Measurements from ENCODE around the gene DYNLT5. TPM values are rescaled to one million over a fixed set of nuclear protein-coding genes. Genes with fewer than 3 reads are reported as not detected.
A peak's percentile ranks its signal among the peaks of the same experiment; 100 is the strongest.

Gene DYNLT5, protein sequence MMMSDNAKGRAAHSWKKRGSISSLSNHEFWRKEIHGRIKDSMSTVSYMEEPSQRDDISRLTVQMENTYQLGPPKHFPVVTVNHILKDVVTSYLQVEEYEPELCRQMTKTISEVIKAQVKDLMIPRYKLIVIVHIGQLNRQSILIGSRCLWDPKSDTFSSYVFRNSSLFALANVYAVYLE
- 1 to 10 TPM in 1 of 4 donors, under 1 TPM in 1, not detected in 2; 0.39 to 1.3 TPM for polyA plus RNA-seq
- long read RNA-seq, donor 1, result 0 reads
- long read RNA-seq, donor 2, result 0 reads
- long read RNA-seq, donor 3, result 0 reads
- long read RNA-seq, donor 4, result 0 reads
- long read RNA-seq, donor 5, result 0 reads
- long read RNA-seq, donor 6, result 0 reads
- long read RNA-seq, donor 7, result 0 reads
- long read RNA-seq, donor 8, result 0 reads
- long read RNA-seq, donor 9, result 0 reads
- long read RNA-seq, donor 10, result 0 reads

DNA sequence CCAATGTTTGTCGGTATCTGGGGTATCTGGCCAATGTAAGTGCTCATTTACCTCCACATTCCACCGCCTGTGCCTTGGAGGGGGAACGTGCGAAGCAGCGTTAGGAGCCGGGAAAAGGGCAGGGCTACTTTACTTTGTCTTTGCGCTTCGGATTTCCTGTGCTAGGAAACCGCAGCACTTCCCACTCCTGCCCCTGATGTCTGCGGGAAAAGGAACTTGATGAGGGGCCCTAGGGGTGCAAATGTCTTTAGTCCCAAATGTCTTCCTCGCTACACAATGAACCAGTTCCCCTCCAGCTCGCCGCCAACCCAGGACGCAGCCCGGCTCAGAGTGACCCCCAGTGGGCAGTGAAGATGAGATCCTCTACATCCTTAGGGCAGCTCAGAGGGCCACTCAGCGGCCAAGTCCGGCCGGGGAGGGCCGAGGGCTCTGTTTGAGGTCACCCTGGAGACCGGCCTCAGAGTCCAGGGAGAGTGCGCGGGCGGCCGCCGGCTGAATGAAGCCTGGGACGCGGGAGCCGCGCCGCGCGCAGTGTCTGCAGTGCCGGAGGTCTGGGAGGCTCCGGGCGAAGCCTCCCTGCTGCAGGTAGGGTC lies at the start of gene DYNLT5:
Gene DYNLT5, plus strand, starts transcription at position 460 of the 593 bp plus-strand sequence. CDS start 2,200 bp downstream, outside the sequence.
- H3K9me3 ChIP-seq (ENCODE audit: control insufficient read depth in 2 of 2, insufficient read depth in 1 of 2, low read depth in 1 of 2, low read length in 1 of 2), result no peaks in the 10 kb centered on the region
- 4 to 13% (median 10%) methylated on average over 35 of the region's 35 CpGs for WGBS, 3 donors
- peaks cover 0 to 28% (median 5%) of the 10 kb centered on the region in 3 donors for H3K27me3 ChIP-seq (ENCODE audit: control insufficient read depth in 3 of 3, insufficient read depth in 3 of 3, low read length in 3 of 3)
- H3K27ac ChIP-seq (ENCODE audit: low read depth in 1 of 3, low read length in 2 of 3), result no peak within 1 kb of the TSS
- H3K4me3 ChIP-seq (ENCODE audit: low read depth in 1 of 3, low read length in 3 of 3), result peak within 1 kb of the TSS in 1 of 3 donors; percentile 33
- peaks cover 0 to 6% (median 0%) of the 10 kb centered on the region in 3 donors for H3K4me1 ChIP-seq (ENCODE audit: control insufficient read depth in 3 of 3, insufficient read depth in 2 of 3, low read depth in 1 of 3, low read length in 2 of 3)
- no peaks in the 10 kb centered on the region for H3K36me3 ChIP-seq (ENCODE audit: control insufficient read depth in 3 of 3, insufficient read depth in 2 of 3, low read depth in 1 of 3, low read length in 3 of 3)
- DNase-seq (peak in 1 of 2 donors; percentile 43), FAIRE-seq (no peak)

DNA sequence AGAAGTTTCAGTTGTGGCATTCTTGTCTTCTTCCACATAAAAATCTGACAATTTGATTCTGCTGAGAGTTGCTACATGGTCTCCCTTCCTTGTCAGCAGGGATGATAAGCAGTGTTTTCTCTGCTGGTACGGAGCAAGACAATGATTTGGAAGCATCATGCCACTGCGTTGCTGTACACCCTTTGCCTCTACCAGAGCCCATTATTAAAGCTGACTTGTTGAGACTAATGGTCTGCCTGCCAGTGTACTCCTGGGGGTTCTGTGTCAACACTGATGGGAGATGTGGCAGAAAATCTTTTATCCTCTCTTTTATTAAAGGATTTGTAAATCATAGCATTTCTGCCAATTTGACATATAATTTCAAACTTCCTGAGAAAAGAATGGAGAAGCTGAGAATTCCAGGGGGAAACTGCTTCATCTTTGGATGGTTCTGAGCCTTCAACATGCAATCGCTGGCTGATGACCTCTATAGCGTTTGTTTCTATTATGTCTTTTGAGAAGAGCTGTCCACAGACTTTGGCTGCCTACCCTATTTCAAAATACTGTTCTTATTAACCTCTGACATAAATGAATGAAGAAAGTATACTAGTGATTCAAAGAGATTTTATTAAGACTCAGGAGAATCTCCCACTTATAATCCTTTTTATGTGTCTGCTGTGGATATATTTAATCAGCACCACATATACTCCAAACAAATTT lies 47.9 kb upstream of the DYNLT5 start:
- no peaks in the 10 kb centered on the region for H3K9me3 ChIP-seq (ENCODE audit: control insufficient read depth in 2 of 2, insufficient read depth in 1 of 2, low read depth in 1 of 2, low read length in 1 of 2)
- H3K4me1 ChIP-seq (ENCODE audit: control insufficient read depth in 3 of 3, insufficient read depth in 2 of 3, low read depth in 1 of 3, low read length in 2 of 3), result no peaks in the 10 kb centered on the region
- no peak overlapping the region for H3K4me3 ChIP-seq (ENCODE audit: low read depth in 1 of 3, low read length in 3 of 3)
- 82 to 85% (median 83%) methylated on average over 4 of the region's 4 CpGs for WGBS, 3 donors
- DNase-seq, result no peak
- no peaks in the 10 kb centered on the region for H3K36me3 ChIP-seq (ENCODE audit: control insufficient read depth in 3 of 3, insufficient read depth in 2 of 3, low read depth in 1 of 3, low read length in 3 of 3)
- no peak for FAIRE-seq
- H3K27ac ChIP-seq (ENCODE audit: low read depth in 1 of 3, low read length in 2 of 3), result no peak overlapping the region
- no peaks in the 10 kb centered on the region for H3K27me3 ChIP-seq (ENCODE audit: control insufficient read depth in 3 of 3, insufficient read depth in 3 of 3, low read length in 3 of 3)

DNA sequence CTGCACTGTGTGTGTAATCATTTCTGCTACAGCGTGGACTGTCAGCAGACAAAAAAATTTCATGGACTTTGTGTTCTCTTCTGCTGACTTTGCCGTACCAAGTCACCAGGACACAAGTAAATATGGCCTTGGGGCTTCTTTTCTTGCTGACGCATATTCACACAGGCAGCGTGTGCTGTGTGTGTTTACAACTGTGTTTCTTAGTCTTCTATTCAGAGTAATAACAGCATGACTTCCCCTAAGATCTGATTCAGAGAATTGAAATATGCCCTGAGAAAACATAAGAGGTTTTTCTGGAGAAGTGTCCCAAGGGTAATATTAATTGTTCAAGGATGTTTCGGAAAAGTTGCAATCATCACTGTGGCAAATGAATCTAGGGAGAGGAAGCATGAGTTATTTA lies 47.1 kb upstream of the DYNLT5 start:
- WGBS, 3 donors, result 57 to 64% (median 63%) methylated on average over 5 of the region's 5 CpGs
- H3K4me3 ChIP-seq (ENCODE audit: low read depth in 1 of 3, low read length in 3 of 3), result no peak overlapping the region
- FAIRE-seq (no peak), DNase-seq (peak in 1 of 2 donors; percentile 66)
- no peaks in the 10 kb centered on the region for H3K36me3 ChIP-seq (ENCODE audit: control insufficient read depth in 3 of 3, insufficient read depth in 2 of 3, low read depth in 1 of 3, low read length in 3 of 3)
- H3K27me3 ChIP-seq (ENCODE audit: control insufficient read depth in 3 of 3, insufficient read depth in 3 of 3, low read length in 3 of 3), result no peaks in the 10 kb centered on the region
- peak overlapping the region in 1 of 3 donors; percentile 52 for H3K27ac ChIP-seq (ENCODE audit: low read depth in 1 of 3, low read length in 2 of 3)
- no peaks in the 10 kb centered on the region for H3K9me3 ChIP-seq (ENCODE audit: control insufficient read depth in 2 of 2, insufficient read depth in 1 of 2, low read depth in 1 of 2, low read length in 1 of 2)
- no peaks in the 10 kb centered on the region for H3K4me1 ChIP-seq (ENCODE audit: control insufficient read depth in 3 of 3, insufficient read depth in 2 of 3, low read depth in 1 of 3, low read length in 2 of 3)

DNA sequence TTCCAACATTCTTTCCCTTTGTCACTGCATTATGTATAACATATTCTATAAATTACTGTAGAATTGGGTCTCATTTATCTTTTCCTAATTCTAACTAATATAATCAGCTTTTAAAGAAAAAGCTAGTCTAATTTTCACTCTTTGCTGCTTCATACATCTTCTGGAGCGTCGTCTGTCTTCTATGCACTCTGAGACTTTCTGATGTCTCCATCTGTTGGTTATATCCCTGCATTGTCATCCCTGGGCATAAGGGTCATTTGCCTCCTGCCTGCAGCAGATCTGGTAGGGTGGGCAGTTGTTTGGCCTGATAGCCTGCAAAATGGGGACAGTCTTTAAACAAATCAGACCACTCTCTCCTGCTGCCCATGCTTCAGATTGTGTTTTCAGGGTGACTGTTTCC lies 40.8 kb upstream of the DYNLT5 start:
- FAIRE-seq (no peak), DNase-seq (no peak)
- Histone ChIP-seq H3K36me3 (ENCODE audit: control insufficient read depth in 3 of 3, insufficient read depth in 2 of 3, low read depth in 1 of 3, low read length in 3 of 3) (no peaks in the 10 kb centered on the region), H3K27me3 (ENCODE audit: control insufficient read depth in 3 of 3, insufficient read depth in 3 of 3, low read length in 3 of 3) (no peaks in the 10 kb centered on the region), H3K4me1 (ENCODE audit: control insufficient read depth in 3 of 3, insufficient read depth in 2 of 3, low read depth in 1 of 3, low read length in 2 of 3) (no peaks in the 10 kb centered on the region), H3K27ac (ENCODE audit: low read depth in 1 of 3, low read length in 2 of 3) (no peak overlapping the region), H3K4me3 (ENCODE audit: low read depth in 1 of 3, low read length in 3 of 3) (no peak overlapping the region), H3K9me3 (ENCODE audit: control insufficient read depth in 2 of 2, insufficient read depth in 1 of 2, low read depth in 1 of 2, low read length in 1 of 2) (no peaks in the 10 kb centered on the region)
- 16 to 41% (median 25%) methylated on average over 2 of the region's 2 CpGs for WGBS, 3 donors

DNA sequence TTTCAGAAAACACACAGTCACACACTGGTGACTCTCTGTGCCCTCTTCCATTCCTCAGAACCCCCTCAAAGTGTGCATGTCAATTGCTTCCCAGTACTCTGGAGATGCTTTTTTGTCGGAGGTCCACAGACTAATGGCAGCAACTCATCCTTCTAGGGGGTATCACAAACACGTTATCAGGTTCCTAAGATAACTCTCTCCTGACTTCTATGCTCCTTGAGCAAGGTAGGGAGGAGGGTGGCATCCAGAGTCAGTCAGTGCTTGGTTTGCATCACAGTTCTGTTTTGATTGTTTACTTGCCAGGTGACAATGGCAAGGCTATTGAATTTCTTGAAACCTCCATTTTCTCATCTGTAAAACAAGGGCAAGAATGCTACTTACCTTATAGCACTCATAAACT lies 39.4 kb upstream of the DYNLT5 start:
- Histone ChIP-seq H3K27ac (ENCODE audit: low read depth in 1 of 3, low read length in 2 of 3) (no peak overlapping the region), H3K4me3 (ENCODE audit: low read depth in 1 of 3, low read length in 3 of 3) (no peak overlapping the region), H3K9me3 (ENCODE audit: control insufficient read depth in 2 of 2, insufficient read depth in 1 of 2, low read depth in 1 of 2, low read length in 1 of 2) (no peaks in the 10 kb centered on the region), H3K36me3 (ENCODE audit: control insufficient read depth in 3 of 3, insufficient read depth in 2 of 3, low read depth in 1 of 3, low read length in 3 of 3) (no peaks in the 10 kb centered on the region), H3K27me3 (ENCODE audit: control insufficient read depth in 3 of 3, insufficient read depth in 3 of 3, low read length in 3 of 3) (no peaks in the 10 kb centered on the region), H3K4me1 (ENCODE audit: control insufficient read depth in 3 of 3, insufficient read depth in 2 of 3, low read depth in 1 of 3, low read length in 2 of 3) (no peaks in the 10 kb centered on the region)
- WGBS, 3 donors, result 34 to 54% (median 36%) methylated on average over 2 of the region's 2 CpGs
- DNase-seq (no peak), FAIRE-seq (no peak)

DNA sequence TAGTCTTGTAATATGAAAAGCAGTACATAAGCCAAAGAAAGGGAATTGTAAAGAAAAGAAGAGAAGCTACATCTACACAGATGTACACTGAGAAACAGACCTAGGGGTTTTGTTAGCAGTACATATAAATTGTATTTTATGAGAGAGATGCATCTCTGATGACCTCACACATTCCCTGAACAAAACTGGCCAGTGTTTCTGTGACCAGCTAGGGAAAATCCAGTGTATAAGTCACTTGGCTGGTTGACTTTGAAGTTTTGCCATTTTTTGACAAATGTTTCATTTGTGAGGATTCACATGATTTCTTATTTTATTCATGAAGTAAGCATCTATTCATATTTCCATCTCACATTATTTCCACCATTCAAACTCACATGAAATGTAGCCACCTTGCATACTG lies 28.3 kb upstream of the DYNLT5 start:
- Histone ChIP-seq H3K27ac (ENCODE audit: low read depth in 1 of 3, low read length in 2 of 3) (no peak overlapping the region), H3K27me3 (ENCODE audit: control insufficient read depth in 3 of 3, insufficient read depth in 3 of 3, low read length in 3 of 3) (no peaks in the 10 kb centered on the region), H3K36me3 (ENCODE audit: control insufficient read depth in 3 of 3, insufficient read depth in 2 of 3, low read depth in 1 of 3, low read length in 3 of 3) (no peaks in the 10 kb centered on the region), H3K9me3 (ENCODE audit: control insufficient read depth in 2 of 2, insufficient read depth in 1 of 2, low read depth in 1 of 2, low read length in 1 of 2) (no peaks in the 10 kb centered on the region), H3K4me1 (ENCODE audit: control insufficient read depth in 3 of 3, insufficient read depth in 2 of 3, low read depth in 1 of 3, low read length in 2 of 3) (no peaks in the 10 kb centered on the region), H3K4me3 (ENCODE audit: low read depth in 1 of 3, low read length in 3 of 3) (no peak overlapping the region)
- no peak for FAIRE-seq
- no peak for DNase-seq

DNA sequence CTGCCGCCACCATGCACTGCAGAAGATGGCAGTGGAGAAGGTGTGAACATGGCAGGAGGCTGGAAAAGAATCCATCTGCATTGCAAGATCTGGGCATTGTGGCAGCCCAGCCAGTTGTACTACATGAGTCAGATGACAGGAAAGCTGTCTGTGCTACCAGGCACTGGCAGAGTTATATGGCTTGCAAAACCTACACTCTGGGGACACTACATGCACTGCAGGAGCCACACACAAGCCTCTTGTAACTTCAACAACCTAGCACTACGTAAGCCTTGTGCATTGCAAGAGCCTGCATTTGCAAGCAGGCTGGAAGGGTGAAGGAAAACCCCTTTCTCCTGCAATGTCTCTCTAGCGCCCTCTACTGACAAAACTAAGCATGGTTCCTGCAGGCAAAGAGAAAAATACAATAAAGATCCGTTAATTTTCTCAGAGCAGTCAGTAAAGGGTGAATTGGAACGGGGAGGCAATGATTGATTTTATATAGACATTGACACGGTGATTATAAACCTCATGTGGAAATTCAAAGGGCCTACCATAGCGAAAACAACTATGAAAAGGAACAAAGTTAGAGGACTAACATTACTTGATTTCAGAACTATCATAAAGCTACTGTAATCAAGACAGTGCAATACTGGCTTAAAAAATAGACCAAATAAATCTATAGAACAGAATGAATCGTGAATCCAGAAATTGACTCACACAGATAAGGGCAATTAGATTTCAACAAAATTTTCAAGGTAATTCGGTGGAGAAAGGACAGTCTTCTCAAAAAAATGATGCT lies 26.2 kb upstream of the DYNLT5 start:
- no peak for FAIRE-seq
- H3K27me3 ChIP-seq (ENCODE audit: control insufficient read depth in 3 of 3, insufficient read depth in 3 of 3, low read length in 3 of 3), result no peaks in the 10 kb centered on the region
- DNase-seq, result peak; percentile 57 to 68
- no peak overlapping the region for H3K4me3 ChIP-seq (ENCODE audit: low read depth in 1 of 3, low read length in 3 of 3)
- H3K9me3 ChIP-seq (ENCODE audit: control insufficient read depth in 2 of 2, insufficient read depth in 1 of 2, low read depth in 1 of 2, low read length in 1 of 2), result no peaks in the 10 kb centered on the region
- H3K27ac ChIP-seq (ENCODE audit: low read depth in 1 of 3, low read length in 2 of 3), result no peak overlapping the region
- no peaks in the 10 kb centered on the region for H3K36me3 ChIP-seq (ENCODE audit: control insufficient read depth in 3 of 3, insufficient read depth in 2 of 3, low read depth in 1 of 3, low read length in 3 of 3)
- 21 to 26% (median 21%) methylated on average over 9 of the region's 9 CpGs for WGBS, 3 donors
- H3K4me1 ChIP-seq (ENCODE audit: control insufficient read depth in 3 of 3, insufficient read depth in 2 of 3, low read depth in 1 of 3, low read length in 2 of 3), result no peaks in the 10 kb centered on the region

DNA sequence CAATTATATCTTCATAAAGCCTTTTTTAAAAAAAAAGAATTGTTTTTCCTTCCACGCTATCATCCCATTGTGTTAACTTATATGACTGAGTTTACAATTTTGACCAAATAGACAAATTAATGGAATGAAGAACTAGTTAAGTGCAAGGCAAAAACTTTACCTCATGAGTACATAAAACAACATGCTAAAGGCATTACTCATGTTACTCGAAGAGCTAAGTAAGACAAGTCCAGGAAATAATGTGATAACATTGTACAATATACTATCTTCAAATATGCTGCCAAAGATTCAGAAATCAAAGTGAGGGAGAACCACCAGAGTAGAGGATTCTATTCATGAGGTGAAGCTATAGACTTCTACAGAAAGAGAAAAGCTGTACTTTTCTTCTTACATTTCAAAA lies 24.2 kb upstream of the DYNLT5 start:
- no peak overlapping the region for H3K4me3 ChIP-seq (ENCODE audit: low read depth in 1 of 3, low read length in 3 of 3)
- no peaks in the 10 kb centered on the region for H3K27me3 ChIP-seq (ENCODE audit: control insufficient read depth in 3 of 3, insufficient read depth in 3 of 3, low read length in 3 of 3)
- no peaks in the 10 kb centered on the region for H3K36me3 ChIP-seq (ENCODE audit: control insufficient read depth in 3 of 3, insufficient read depth in 2 of 3, low read depth in 1 of 3, low read length in 3 of 3)
- no peak overlapping the region for H3K27ac ChIP-seq (ENCODE audit: low read depth in 1 of 3, low read length in 2 of 3)
- no peaks in the 10 kb centered on the region for H3K9me3 ChIP-seq (ENCODE audit: control insufficient read depth in 2 of 2, insufficient read depth in 1 of 2, low read depth in 1 of 2, low read length in 1 of 2)
- H3K4me1 ChIP-seq (ENCODE audit: control insufficient read depth in 3 of 3, insufficient read depth in 2 of 3, low read depth in 1 of 3, low read length in 2 of 3), result no peaks in the 10 kb centered on the region
- DNase-seq (no peak), FAIRE-seq (no peak)
- WGBS, 3 donors, result 51 to 66% (median 64%) methylated on average over 2 of the region's 2 CpGs
